ENCODE measurements around the gene SPTLC1. TPM values are rescaled to one million over a fixed set of nuclear protein-coding genes. Genes with fewer than 3 reads are reported as not detected.
"Not testable (repeated sequence)": the region's sequence is repeated elsewhere in the genome, so short reads cannot be mapped to it uniquely, and the experiment has no call there.

The SPTLC1 gene
- total and polyA plus RNA-seq, 4 experiments from 2014 or later, result 45.6 to 57.9 (median 56.8) TPM

DNA sequence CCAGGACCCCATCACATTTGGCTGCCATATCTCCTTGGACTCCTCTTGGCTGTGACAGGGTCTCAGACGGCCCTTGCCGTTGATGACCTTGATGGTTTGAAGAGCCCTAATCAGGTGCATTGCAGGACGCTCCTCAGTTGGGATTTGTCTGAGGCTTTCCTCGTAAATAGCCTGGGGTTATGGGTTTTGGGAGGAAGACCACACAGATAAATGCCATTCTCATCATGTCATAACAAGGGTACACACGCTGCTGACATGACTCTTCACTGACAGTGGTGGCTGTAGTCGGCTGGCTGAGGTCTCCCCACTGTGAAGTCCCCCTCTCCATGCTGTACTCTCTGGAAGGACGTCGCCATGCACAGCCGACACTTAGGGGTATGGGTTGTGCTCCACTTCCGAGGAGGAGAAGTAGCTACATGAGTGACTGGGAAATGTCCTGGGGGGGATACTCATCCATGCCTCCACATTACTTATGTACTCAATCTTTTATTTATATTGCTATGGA is 42.9 kb upstream of the SPTLC1 start:
- Histone ChIP-seq H3K27me3 (ENCODE audit: insufficient read depth, low read length) (no peaks in the 10 kb centered on the region), H3K27ac (ENCODE audit: low read depth, low read length) (no peak overlapping the region), H3K4me3 (ENCODE audit: low read length in 2 of 2) (no peak overlapping the region), H3K36me3 (ENCODE audit: insufficient read depth, low read length) (no peaks in the 10 kb centered on the region), H3K4me1 (ENCODE audit: insufficient read depth, low read length) (no peaks in the 10 kb centered on the region), H3K9me3 (ENCODE audit: control insufficient read depth in 1 of 2, low read length in 2 of 2) (no peaks in the 10 kb centered on the region)
- Mint-ChIP-seq H3K4me1 (no peaks in the 10 kb centered on the region), H3K36me3 (no peaks in the 10 kb centered on the region), H3K27ac (no peak overlapping the region), H3K9me3 (no peaks in the 10 kb centered on the region), H3K4me3 (no peak overlapping the region), H3K27me3 (peaks cover 22 to 35% of the 10 kb centered on the region in 2 donors)
- ChIA-PET POLR2A (ENCODE audit: partially characterized antibody) (no interaction called here), CTCF (ENCODE audit: partially characterized antibody) (no interaction called here)
- intact Hi-C loops (cut with micrococcal nuclease), result no loop called here
- DNase-seq, result no peak

DNA sequence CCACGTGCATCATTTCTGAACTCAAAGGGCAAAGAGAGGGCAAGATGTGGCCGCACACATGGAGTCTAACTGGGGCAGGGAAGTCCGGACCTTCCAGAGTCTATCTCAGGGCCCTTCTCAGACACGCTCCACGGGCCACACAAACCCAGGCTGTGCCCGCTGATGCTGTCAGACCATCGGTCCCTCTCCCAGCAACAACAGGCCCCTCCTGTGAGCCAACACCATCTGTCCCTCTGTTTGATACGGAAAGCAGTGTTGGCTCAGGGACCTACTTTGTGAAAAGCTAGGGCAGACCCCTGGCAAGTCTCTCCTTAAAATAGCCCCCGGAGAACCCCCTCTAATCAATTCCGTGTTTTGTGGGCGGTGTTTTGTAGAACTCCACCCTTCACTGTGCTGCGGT is 40.5 kb upstream of the SPTLC1 start:
- DNase-seq; CTCF ChIA-PET (ENCODE audit: partially characterized antibody); H3K4me3 ChIP-seq (ENCODE audit: low read length in 2 of 2); H3K4me3 Mint-ChIP-seq; H3K27ac Mint-ChIP-seq; H3K36me3 Mint-ChIP-seq; H3K36me3 ChIP-seq (ENCODE audit: insufficient read depth, low read length); intact Hi-C loops (cut with micrococcal nuclease); H3K4me1 ChIP-seq (ENCODE audit: insufficient read depth, low read length); H3K27ac ChIP-seq (ENCODE audit: low read depth, low read length); H3K9me3 ChIP-seq (ENCODE audit: control insufficient read depth in 1 of 2, low read length in 2 of 2); H3K4me1 Mint-ChIP-seq; POLR2A ChIA-PET (ENCODE audit: partially characterized antibody); H3K27me3 ChIP-seq (ENCODE audit: insufficient read depth, low read length); H3K9me3 Mint-ChIP-seq: not testable (repeated sequence)
- peaks cover 18 to 28% of the 10 kb centered on the region in 2 donors for H3K27me3 Mint-ChIP-seq

DNA sequence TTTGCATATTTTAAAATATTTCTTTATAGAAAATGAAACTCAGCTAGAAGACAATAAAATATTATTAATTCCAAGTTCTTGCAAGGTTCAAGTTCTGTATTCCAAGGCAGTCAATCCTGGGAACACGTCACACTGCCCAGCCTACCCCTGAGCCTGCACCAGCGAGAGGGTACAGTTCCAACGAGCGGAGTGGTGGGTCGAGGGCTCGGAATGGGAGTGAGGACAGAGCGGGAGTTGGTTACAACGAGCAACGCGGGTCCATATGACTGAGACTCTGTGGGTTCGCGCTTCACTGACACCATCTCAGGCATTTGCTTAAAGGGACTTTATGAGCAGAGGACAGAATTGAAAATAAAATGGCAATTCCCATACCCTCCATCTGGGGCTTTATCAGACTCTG is 40.0 kb upstream of the SPTLC1 start:
- Mint-ChIP-seq H3K9me3 (no peaks in the 10 kb centered on the region), H3K27ac (no peak overlapping the region), H3K36me3 (no peaks in the 10 kb centered on the region), H3K4me1 (no peaks in the 10 kb centered on the region), H3K4me3 (no peak overlapping the region), H3K27me3 (peaks cover 15 to 26% of the 10 kb centered on the region in 2 donors)
- Histone ChIP-seq H3K27ac (ENCODE audit: low read depth, low read length) (no peak overlapping the region), H3K4me3 (ENCODE audit: low read length in 2 of 2) (no peak overlapping the region), H3K36me3 (ENCODE audit: insufficient read depth, low read length) (no peaks in the 10 kb centered on the region), H3K27me3 (ENCODE audit: insufficient read depth, low read length) (no peaks in the 10 kb centered on the region), H3K4me1 (ENCODE audit: insufficient read depth, low read length) (no peaks in the 10 kb centered on the region), H3K9me3 (ENCODE audit: control insufficient read depth in 1 of 2, low read length in 2 of 2) (no peaks in the 10 kb centered on the region)
- CTCF ChIA-PET (ENCODE audit: partially characterized antibody), result no interaction called here
- intact Hi-C loops (cut with micrococcal nuclease), result no loop called here
- DNase-seq, result no peak
- POLR2A ChIA-PET (ENCODE audit: partially characterized antibody), result no interaction called here

DNA sequence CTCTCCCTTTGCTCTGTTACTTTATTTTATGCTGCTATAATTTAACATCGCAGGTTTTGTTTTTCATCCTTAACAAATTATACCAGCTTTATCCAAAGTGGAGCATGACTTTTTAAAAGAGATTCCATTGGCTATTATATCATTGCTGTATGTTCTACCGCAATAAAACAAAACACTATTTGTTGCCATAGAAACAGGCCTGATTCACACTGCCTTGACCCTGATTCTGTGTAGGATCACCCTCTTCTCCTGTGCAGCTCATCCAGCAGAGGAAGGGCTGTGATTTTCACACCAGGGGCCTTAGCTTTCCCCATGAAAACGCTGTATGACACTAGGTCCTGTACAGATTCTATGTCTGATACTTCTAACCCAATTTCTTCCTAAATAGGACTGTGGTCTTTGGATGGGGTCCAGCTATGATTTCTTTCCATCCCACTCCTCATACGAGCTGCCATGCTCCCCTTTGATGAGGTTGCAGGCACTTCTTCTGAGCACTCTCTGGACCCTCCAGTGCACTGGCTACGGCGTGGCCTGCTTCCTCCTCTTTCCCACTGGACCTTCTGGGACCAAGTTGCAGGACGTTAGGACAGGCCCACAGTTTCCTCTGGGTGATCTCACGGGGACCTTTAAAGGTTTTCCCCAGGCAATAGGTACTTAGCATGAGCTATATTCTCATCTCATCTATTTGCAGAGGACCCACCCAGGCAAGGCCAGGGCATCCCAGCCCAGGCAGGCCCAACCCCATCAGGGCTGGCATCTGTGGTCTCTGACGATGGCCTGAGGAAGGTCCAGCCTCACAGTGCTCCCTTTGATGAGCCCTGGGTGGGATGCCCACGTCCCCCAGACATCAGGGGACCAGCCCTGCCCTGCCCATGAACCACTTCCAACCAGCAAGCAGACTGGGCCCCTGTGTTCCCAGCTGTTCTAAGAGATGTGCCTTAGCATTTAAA is 38.5 kb upstream of the SPTLC1 start:
- H3K27ac ChIP-seq (ENCODE audit: low read depth, low read length); H3K27ac Mint-ChIP-seq; H3K4me1 Mint-ChIP-seq; POLR2A ChIA-PET (ENCODE audit: partially characterized antibody); intact Hi-C loops (cut with micrococcal nuclease); H3K27me3 ChIP-seq (ENCODE audit: insufficient read depth, low read length); H3K36me3 Mint-ChIP-seq; DNase-seq; H3K9me3 ChIP-seq (ENCODE audit: control insufficient read depth in 1 of 2, low read length in 2 of 2); H3K9me3 Mint-ChIP-seq; CTCF ChIA-PET (ENCODE audit: partially characterized antibody); H3K4me3 Mint-ChIP-seq; H3K4me1 ChIP-seq (ENCODE audit: insufficient read depth, low read length); H3K36me3 ChIP-seq (ENCODE audit: insufficient read depth, low read length); H3K4me3 ChIP-seq (ENCODE audit: low read length in 2 of 2): not testable (repeated sequence)
- H3K27me3 Mint-ChIP-seq, result peaks cover 10 to 22% of the 10 kb centered on the region in 2 donors

DNA sequence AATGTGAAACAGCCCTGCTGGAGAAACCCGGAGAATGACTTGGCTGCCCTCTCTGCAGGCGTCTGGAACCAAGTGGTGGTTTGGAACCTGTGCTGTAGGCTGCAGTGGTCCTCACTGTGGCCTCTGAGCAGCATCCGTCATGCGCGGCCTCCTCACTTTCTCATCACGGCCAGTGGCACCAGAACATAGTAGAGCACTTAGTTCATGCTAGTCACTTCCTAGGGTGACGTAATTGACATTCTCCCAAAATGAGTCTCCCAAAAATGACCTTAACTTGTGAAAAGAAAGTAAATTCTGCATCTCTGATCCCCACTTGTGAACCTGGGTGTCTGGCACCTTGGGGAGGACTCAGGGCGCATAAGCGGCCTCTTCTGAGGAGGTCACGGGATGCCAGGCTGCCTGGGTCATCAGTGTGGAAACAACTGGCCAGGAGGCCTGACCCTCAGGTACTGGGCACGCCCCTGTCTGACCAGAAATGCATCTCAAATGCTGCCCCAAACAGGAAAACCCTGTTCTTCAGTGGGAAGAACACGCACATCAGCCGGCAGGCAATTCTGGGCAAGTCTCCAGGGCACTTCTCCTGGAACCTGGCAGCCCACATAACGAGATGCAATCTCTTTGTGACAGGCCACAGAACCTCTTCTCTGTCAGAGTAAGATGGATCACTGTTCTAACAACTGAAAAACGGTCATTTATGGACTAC is 36.6 kb upstream of the SPTLC1 start:
- H3K9me3 Mint-ChIP-seq, result no peaks in the 10 kb centered on the region
- H3K4me3 ChIP-seq (ENCODE audit: low read length in 2 of 2), result no peak overlapping the region
- no peaks in the 10 kb centered on the region for H3K27me3 ChIP-seq (ENCODE audit: insufficient read depth, low read length)
- no peak overlapping the region for H3K27ac Mint-ChIP-seq
- ChIA-PET POLR2A (ENCODE audit: partially characterized antibody) (no interaction called here), CTCF (ENCODE audit: partially characterized antibody) (interaction anchor here (5.3 kb wide), 1 partner anchor 13 kb away, joined by 58 read pairs; no protein-coding TSS in a partner anchor)
- no peaks in the 10 kb centered on the region for H3K36me3 ChIP-seq (ENCODE audit: insufficient read depth, low read length)
- DNase-seq, result no peak
- H3K27ac ChIP-seq (ENCODE audit: low read depth, low read length), result no peak overlapping the region
- H3K4me1 ChIP-seq (ENCODE audit: insufficient read depth, low read length), result no peaks in the 10 kb centered on the region
- intact Hi-C loops (cut with micrococcal nuclease), result no loop called here
- peaks cover 7 to 14% of the 10 kb centered on the region in 2 donors for H3K27me3 Mint-ChIP-seq
- no peak overlapping the region for H3K4me3 Mint-ChIP-seq
- H3K9me3 ChIP-seq (ENCODE audit: control insufficient read depth in 1 of 2, low read length in 2 of 2), result no peaks in the 10 kb centered on the region
- no peaks in the 10 kb centered on the region for H3K36me3 Mint-ChIP-seq
- peaks cover 0 to 5% (median under 1%) of the 10 kb centered on the region in 4 donors for H3K4me1 Mint-ChIP-seq

DNA sequence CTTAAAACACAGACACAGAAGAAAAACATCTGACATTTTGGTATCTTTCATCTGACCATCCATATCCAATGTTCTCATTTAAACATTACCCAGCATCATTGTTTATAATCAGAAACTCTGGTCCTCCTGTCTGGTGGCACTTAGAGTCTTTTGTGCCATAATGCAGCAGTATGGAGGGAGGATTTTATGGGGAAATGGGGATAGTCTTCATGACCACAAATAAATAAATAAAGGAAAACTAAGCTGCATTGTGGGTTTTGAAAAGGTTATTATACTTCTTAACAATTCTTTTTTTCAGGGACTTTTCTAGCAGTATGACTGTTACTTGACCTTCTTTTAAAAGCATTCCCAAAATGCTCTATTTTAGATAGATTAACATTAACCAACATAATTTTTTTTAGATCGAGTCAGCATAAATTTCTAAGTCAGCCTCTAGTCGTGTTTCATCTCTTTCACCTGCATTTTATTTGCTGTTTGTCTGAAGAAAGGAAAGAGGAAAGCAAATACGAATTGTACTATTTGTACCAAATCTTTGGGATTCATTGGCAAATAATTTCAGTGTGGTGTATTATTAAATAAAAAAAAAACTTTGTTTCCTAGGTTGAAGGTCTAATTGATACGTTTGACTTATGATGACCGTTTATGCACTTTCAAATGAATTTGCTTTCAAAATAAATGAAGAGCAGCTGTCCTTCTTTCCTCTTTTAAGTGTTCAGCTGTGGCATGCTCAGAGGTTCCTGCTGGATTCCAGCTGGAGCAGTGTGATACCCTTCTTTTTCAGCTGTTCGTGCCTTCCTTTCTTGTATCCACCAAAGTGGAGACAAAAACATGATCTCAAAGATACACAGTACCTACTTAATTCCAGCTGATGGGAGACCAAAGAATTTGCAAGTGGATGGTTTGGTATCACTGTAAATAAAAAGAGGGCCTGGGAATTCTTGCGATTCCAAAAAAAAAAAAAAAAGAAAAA is 35.6 kb upstream of the SPTLC1 start:
- H3K27ac Mint-ChIP-seq; H3K4me1 ChIP-seq (ENCODE audit: insufficient read depth, low read length); H3K9me3 ChIP-seq (ENCODE audit: control insufficient read depth in 1 of 2, low read length in 2 of 2); intact Hi-C loops (cut with micrococcal nuclease); H3K4me1 Mint-ChIP-seq; H3K27me3 ChIP-seq (ENCODE audit: insufficient read depth, low read length); H3K9me3 Mint-ChIP-seq; H3K4me3 ChIP-seq (ENCODE audit: low read length in 2 of 2); DNase-seq; H3K27ac ChIP-seq (ENCODE audit: low read depth, low read length); H3K36me3 ChIP-seq (ENCODE audit: insufficient read depth, low read length); H3K36me3 Mint-ChIP-seq; POLR2A ChIA-PET (ENCODE audit: partially characterized antibody); H3K4me3 Mint-ChIP-seq: not testable (repeated sequence)
- CTCF ChIA-PET (ENCODE audit: partially characterized antibody), result interaction anchor here (0.6 to 5.3 kb wide), 3 partner anchors 11 to 249 kb away, joined by 3 to 58 read pairs (median 4); no protein-coding TSS in a partner anchor
- peaks cover 12 to 18% of the 10 kb centered on the region in 2 donors for H3K27me3 Mint-ChIP-seq

Measured in CD4-positive, alpha-beta memory T cell (primary cell).